Left ventricle myocardium inferior (tissue), 1 donor: Measurements from ENCODE around the gene DNAJC30. TPM values are rescaled to one million over a fixed set of nuclear protein-coding genes. Genes with fewer than 3 reads are reported as not detected.
"Not testable (repeated sequence)": the region's sequence is repeated elsewhere in the genome, so short reads cannot be mapped to it uniquely, and the experiment has no call there.

ENCODE experiments used
- DNase-seq: peaks from one replicate; pipeline ENCODE4 v3.0.0-alpha.2; 2020
- H3K27ac ChIP-seq: fragments of 200-600 bp; replicated peaks from 2 replicates; pipeline ENCODE4 v1.8.0; 2021
- H3K27me3 ChIP-seq: fragments of 200-600 bp; 2 replicates; pipeline ENCODE4 v1.8.0; 2021; ENCODE audit warnings: low read depth
- H3K36me3 ChIP-seq: fragments of 200-600 bp; 2 replicates; pipeline ENCODE4 v1.8.0; 2021
- H3K4me1 ChIP-seq: fragments of 200-600 bp; 2 replicates; pipeline ENCODE4 v1.8.0; 2021
- H3K4me3 ChIP-seq: fragments of 200-600 bp; 2 replicates; pipeline ENCODE4 v1.8.0; 2021; ENCODE audit warnings: mild to moderate bottlenecking, moderate library complexity
- H3K9me3 ChIP-seq: fragments of 200-600 bp; replicated peaks from 2 replicates; pipeline ENCODE4 v1.8.0; 2021
- CTCF ChIP-seq: fragments of 200-600 bp; IDR thresholded peaks from 2 replicates; pipeline ENCODE4 v1.8.0; 2021; ENCODE audit warnings: antibody characterized with exemption, mild to moderate bottlenecking, borderline replicate concordance
- intact Hi-C: fragments of 100-400 bp; cut with micrococcal nuclease; formaldehyde crosslinking; loops from one replicate; pipeline ENCODE4 v1.11.0; 2022
- total RNA-seq: library from RNA; stranded (reverse); fragmentation: NEBNext Ultra II Directional; extraction: Animal tissue kit (Norgen Biotek cat#: 25700); gene quantifications from one replicate; pipeline ENCODE4 v1.2.1, GENCODE V29; 2021
- donor health status: DM: no; HTN: yes; CAD: no; lungs with severe emphysema.

Gene DNAJC30
- total RNA-seq, 1 donor from 2014 or later: 14.0 TPM

- no peaks in the 10 kb centered on the region for H3K36me3 ChIP-seq
- H3K9me3 ChIP-seq: no peaks in the 10 kb centered on the region
- intact Hi-C loops: loop anchor here (5.0 kb wide), 1 partner anchor 119 kb away; no protein-coding TSS in a partner anchor
- no peak for DNase-seq
- no peak overlapping the region for H3K4me3 ChIP-seq
- H3K4me1 ChIP-seq: peaks cover 10% of the 10 kb centered on the region
- peaks cover 29% of the 10 kb centered on the region for H3K27me3 ChIP-seq
- TF ChIP-seq CTCF: no peak
- no peak overlapping the region for H3K27ac ChIP-seq
These were observed 42.8 kb upstream of the DNAJC30 start for GRCh38 chr7:73726083-73726466.

- intact Hi-C loops: no loop called here
- no peak for DNase-seq
- Histone ChIP-seq H3K36me3 (no peaks in the 10 kb centered on the region), H3K27me3 (peaks cover 32% of the 10 kb centered on the region), H3K4me3 (no peak overlapping the region), H3K4me1 (peaks cover 26% of the 10 kb centered on the region), H3K9me3 (no peaks in the 10 kb centered on the region), H3K27ac (no peak overlapping the region)
- TF ChIP-seq CTCF: no peak
These were observed 40.6 kb upstream of the DNAJC30 start for GRCh38 chr7:73723813-73724212.

- Histone ChIP-seq H3K4me1 (peaks cover 36% of the 10 kb centered on the region), H3K4me3 (no peak overlapping the region), H3K9me3 (no peaks in the 10 kb centered on the region), H3K36me3 (no peaks in the 10 kb centered on the region), H3K27ac (no peak overlapping the region), H3K27me3 (peaks cover 32% of the 10 kb centered on the region)
- intact Hi-C loops: no loop called here
- no peak for DNase-seq
- no peak for TF ChIP-seq CTCF
These were observed 39.5 kb upstream of the DNAJC30 start for GRCh38 chr7:73722785-73723184.

GRCh38 chr7:73722182-73722581 is 38.9 kb upstream of the DNAJC30 start:
- DNase-seq, H3K9me3 ChIP-seq, H3K27ac ChIP-seq, intact Hi-C loops, H3K4me3 ChIP-seq, H3K36me3 ChIP-seq: not testable (repeated sequence)
- Histone ChIP-seq H3K27me3 (peaks cover 30% of the 10 kb centered on the region), H3K4me1 (peaks cover 40% of the 10 kb centered on the region)

- no peaks in the 10 kb centered on the region for H3K9me3 ChIP-seq
- no peak overlapping the region for H3K4me3 ChIP-seq
- no peak for TF ChIP-seq CTCF
- peak; percentile 73 for DNase-seq
- peaks cover 45% of the 10 kb centered on the region for H3K4me1 ChIP-seq
- peaks cover 22% of the 10 kb centered on the region for H3K27me3 ChIP-seq
- peak overlapping the region; percentile 62 for H3K27ac ChIP-seq
- intact Hi-C loops: no loop called here
- H3K36me3 ChIP-seq: no peaks in the 10 kb centered on the region
These were observed 38.1 kb upstream of the DNAJC30 start for GRCh38 chr7:73721377-73721817.

GRCh38 chr7:73720443-73720842 is 37.2 kb upstream of the DNAJC30 start:
- DNase-seq, H3K27ac ChIP-seq, H3K9me3 ChIP-seq, intact Hi-C loops, H3K36me3 ChIP-seq, H3K4me3 ChIP-seq: not testable (repeated sequence)
- peaks cover 48% of the 10 kb centered on the region for H3K4me1 ChIP-seq
- peaks cover 16% of the 10 kb centered on the region for H3K27me3 ChIP-seq

GRCh38 chr7:73719806-73720169 is 36.5 kb upstream of the DNAJC30 start:
- Histone ChIP-seq H3K36me3 (no peaks in the 10 kb centered on the region), H3K4me1 (peaks cover 48% of the 10 kb centered on the region), H3K9me3 (no peaks in the 10 kb centered on the region), H3K4me3 (peak overlapping the region; percentile 88), H3K27ac (no peak overlapping the region), H3K27me3 (peaks cover 16% of the 10 kb centered on the region)
- intact Hi-C loops: no loop called here
- TF ChIP-seq CTCF: no peak
- DNase-seq: no peak
